ENCODE data around the gene FAM114A2. TPM values are rescaled to one million over a fixed set of nuclear protein-coding genes. Genes with fewer than 3 reads are reported as not detected.
"Not testable (repeated sequence)": the region's sequence is repeated elsewhere in the genome, so short reads cannot be mapped to it uniquely, and the experiment has no call there.

The FAM114A2 gene
- total RNA-seq, 1 donor from 2014 or later: 18.1 TPM

GRCh38 chr5:154047324-154047723 is 8.6 kb upstream of the FAM114A2 start:
- no peak for DNase-seq

- DNase-seq: no peak
Observed at GRCh38 chr5:154046486-154046885, 7.8 kb upstream of the FAM114A2 start.

DNA sequence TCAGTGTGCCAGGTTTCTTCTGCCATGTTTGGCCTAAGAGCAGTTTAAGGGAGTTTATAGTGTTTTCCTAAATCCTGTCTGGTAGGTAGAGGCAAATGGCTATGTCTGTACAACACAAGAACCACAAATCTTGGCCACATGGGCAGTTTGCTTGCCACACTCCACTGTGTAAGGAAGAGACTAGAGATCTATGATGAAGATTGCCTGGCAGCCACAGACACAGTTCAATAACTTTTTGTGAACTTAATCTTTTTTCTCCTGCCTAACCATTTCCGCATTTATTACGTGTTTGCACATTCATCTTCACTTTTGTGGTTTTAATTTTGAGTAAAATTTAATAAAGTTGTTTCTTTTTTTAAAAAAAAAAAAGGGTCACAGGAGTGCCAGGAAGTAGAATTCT is 5.9 kb upstream of the FAM114A2 start:
- no peak for DNase-seq

- DNase-seq: no peak
Observed at GRCh38 chr5:154044099-154044498, 5.4 kb upstream of the FAM114A2 start.

- DNase-seq: no peak
Observed at GRCh38 chr5:154042766-154043165, 4.1 kb upstream of the FAM114A2 start.

GRCh38 chr5:154039458-154039829 is 734 bp upstream of the FAM114A2 start:
- no peak for DNase-seq

DNA sequence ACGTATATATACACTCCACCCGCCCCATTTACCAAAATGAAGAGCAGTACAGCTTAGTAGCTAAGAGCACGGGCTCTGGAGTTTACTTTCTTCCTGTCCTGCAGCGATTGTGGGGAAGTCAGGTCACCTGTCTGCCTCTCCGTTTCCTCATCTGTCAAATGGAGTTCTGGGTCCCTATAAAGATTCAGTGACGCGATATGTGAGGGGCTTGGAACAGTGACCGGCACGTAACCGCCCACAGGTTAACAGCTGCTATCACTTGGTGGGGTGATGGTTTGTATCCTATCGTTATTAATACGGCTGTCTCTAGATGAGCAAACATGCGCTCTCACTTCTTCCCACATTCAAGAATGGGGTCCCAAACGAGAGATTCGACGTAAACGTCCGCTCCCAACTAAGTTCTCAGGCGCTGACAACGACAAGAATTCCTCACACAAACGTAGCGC is 426 bp downstream of the FAM114A2 start:
- peak; percentile 69 for DNase-seq

DNA sequence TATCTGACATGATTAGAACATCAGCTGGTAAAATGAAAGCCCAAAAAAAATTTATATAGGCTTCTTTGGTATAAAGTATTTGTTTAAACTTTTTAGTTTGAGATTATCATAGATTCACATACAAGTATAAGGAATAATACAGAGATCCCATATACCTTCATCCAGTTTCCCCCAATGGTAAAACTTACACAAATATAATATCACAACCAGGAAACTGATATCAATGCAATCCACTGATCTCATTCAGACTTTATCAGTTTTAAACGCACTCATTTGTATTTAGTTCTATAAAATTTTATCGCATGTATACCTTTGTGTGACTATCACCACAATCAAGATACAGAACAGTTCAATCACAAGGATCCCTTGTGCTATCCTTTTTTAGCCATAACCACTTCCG is 3.8 kb downstream of the FAM114A2 start:
- no peak for DNase-seq

DNA sequence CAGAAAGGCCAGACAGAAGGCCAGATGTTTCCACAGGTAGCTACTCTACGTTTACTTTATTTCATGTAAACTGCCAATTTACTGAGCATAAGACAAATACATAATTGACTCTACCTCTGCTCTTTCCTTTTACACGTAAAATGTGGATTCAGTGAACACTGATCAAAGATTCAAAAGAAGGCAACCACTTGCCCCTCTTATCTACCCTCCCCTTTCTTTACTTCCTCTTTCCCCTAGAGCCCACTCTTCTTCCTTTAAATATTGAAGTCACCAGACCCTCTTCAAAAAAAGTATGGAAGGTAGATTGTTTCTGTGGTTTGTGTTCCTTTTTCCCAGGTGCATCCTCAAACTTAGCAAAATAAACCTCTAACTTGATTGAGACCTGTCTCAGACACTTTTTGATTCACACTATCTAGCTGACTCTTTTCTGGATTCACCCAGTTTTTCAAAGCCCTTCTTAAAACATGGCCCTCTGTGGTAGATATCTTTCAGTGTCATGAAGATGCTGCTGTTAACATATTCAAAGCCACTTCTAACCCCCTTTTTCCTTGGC is 6.7 kb downstream of the FAM114A2 start:
- no peak for DNase-seq

DNA sequence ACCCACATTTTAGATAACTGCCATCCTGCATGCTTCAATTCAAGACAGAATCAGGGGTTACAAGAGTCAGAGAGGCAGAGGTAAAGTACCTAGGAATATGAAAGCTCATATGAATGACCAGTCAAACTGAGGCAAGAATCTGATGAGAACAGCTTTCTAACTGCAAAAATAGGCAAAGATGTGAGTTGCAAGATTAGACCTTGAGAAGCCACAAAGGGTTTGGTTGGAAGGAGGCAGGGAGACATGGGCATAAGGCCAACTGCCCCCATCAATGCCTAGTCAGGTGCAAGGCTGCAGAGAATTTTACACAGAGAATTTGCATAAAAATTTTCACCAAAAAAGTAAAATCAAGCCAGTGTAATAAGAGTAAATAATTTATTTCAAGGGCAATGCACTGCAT is 12.8 kb downstream of the FAM114A2 start:
- DNase-seq: no peak

DNA sequence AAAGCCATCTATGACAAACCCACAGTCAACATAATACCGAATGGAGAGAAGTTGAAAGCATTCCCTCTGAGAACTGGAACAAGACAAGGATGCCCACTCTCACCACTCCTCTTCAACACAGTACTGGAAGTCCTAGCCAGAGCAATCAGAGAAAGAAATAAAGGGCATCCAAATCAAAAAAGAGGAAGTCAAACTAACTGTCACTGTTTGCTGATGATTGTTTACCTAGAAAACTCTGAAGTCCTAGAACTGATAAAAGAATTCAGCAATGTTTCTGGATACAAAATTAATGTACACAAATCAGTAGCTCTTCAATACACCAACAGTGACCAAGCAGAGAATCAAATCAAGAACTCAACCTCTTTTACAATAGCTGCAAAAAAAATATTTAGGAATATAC is 19.8 kb downstream of the FAM114A2 start:
- not testable (repeated sequence) for DNase-seq

- DNase-seq: peak; percentile 24
Observed at GRCh38 chr5:154015071-154015693, 23.5 kb downstream of the FAM114A2 start.

DNA sequence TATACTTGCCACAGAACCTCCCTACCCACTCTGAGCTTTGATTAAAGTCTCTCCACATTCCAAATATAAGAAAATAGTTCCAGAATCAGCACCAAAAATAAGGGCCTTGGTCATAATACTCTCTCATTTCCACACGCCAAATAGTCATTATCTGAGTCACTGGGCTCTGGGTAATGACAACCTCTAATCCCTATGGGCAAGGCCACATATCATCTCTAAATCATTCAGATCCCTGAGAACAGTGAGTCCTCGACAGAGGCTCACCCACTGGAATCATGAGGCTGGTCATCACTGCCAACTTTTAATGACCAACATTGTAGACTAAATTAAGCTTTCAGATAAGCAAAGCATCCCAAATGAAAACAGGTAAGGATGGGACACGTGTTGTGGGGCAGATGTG is 28.1 kb downstream of the FAM114A2 start:
- DNase-seq: no peak

GRCh38 chr5:154005648-154006047 is 33.1 kb downstream of the FAM114A2 start:
- DNase-seq: no peak

DNA sequence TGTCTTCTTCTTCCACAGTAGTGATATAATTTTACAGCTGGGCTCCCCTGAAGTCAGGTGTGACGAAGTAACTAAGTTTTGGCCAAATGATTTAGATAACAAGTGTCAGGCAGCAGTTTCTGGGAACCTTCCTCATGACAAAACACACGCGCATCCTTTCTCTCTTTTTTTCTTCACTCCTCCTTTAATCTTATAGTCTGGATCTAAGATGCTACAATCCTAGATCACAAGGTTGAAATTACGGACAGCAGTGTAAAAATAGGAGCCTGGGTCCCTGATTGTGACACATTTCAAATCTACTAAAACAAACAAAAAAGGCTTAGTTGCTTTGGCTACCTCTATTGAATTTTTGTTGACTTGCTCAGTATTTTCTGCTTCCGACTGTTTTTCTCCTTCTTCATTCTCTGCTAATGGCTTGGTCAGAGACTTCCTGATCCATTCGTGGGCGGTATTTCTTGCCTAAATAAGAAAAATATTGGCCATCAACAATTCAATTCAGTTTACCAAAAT is 36.1 kb downstream of the FAM114A2 start:
- no peak for DNase-seq

GRCh38 chr5:154002093-154002492 is 36.6 kb downstream of the FAM114A2 start:
- peak; percentile 31 for DNase-seq

DNA sequence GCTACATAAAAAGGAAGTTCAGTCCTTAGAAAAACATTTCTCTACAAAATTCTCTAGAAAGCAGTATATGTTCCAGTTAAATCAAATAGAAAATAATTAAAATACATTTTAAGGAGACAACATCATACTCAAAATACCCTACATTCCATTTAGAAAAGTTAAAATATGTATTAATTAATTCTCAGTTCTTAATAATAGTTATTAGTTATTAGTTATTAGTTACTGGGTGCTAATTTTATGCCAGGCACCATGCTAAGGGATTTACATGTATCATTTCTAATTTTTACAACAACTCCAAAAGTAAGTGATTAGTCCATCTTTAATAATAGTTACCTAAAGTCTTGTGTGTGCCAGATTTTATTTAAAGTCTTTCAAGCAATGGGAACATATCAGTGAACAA is 38.0 kb downstream of the FAM114A2 start:
- no peak for DNase-seq

DNA sequence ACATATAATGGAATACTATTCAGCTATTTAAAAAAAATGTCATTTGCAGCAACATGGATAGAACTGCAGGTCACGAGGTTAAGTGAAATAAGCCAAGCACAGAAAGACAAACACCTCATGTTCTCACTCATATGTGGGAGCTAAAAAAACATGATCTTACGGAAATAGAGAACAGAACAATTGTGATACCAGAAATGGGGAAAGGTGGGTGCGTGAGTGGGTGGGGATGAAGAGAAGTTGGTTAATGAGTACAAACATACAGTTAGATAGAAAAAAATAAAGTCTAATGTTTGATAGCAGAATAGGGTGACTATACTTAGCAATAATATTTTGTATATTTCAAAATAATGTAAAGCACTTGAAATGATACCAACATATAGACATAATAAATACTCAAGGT is 38.7 kb downstream of the FAM114A2 start:
- no peak for DNase-seq

DNA sequence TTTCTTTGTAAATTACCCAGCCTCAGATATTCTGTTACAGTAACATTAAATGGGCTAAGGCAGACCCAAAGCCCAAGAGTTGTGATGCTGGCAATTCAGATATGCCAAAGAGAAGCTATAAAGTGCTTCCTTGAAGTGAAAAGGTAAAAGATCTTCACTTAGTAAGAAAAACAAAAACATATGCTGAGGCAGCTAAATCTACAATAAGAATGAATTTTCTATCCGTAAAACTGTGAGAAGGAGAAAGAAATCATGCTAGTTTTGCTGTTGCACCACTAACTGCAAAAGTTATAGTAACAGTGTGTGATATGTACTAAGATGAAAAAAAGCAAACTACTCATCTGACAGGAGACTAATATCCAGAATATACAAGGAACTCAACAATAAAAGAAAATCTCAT is 39.9 kb downstream of the FAM114A2 start:
- DNase-seq: no peak

- DNase-seq: no peak
Observed at GRCh38 chr5:153998010-153998409, 40.7 kb downstream of the FAM114A2 start.

GRCh38 chr5:153991168-153991567 is 47.5 kb downstream of the FAM114A2 start:
- DNase-seq: no peak

GRCh38 chr5:153988510-153988909 is 50.2 kb downstream of the FAM114A2 start:
- no peak for DNase-seq

- no peak for DNase-seq
Observed at GRCh38 chr5:153987301-153987700, 51.4 kb downstream of the FAM114A2 start.

- no peak for DNase-seq
Observed at GRCh38 chr5:153985498-153985897, 53.2 kb downstream of the FAM114A2 start.
